ENCODE results near the gene MAP6D1. TPM values are rescaled to one million over a fixed set of nuclear protein-coding genes. Genes with fewer than 3 reads are reported as not detected.

The MAP6D1 gene
- total and polyA plus RNA-seq, 12 donors = 0.94 to 4.5 (median 2.4) TPM; not detected in 1

- Histone ChIP-seq H3K4me3 (no peak overlapping the region), H3K4me1 (peaks cover 0 to 19% (median 7%) of the 10 kb centered on the region in 9 donors), H3K27me3 (no peaks in the 10 kb centered on the region), H3K36me3 (peaks cover 0 to 74% (median 8%) of the 10 kb centered on the region in 9 donors), H3K27ac (peak overlapping the region in 1 of 10 donors; percentile 7), H3K9me3 (no peaks in the 10 kb centered on the region)
- TF ChIP-seq CTCF (IDR thresholded peaks at IDR 0.05) = peak; percentile 67 to 92 (median 84)
- peak; percentile 42 to 77 for DNase-seq
- peak; percentile 77 to 94 (median 92) for ATAC-seq
- intact Hi-C loops (cut with DNase I) = loop anchor here in 9 of 10 donors (1.0 to 10.0 kb wide), 10 partner anchors 62 to 582 kb away; no protein-coding TSS in a partner anchor
- 64 to 68% methylated on average over 9 of the region's 9 CpGs for WGBS, 2 donors
These were observed 58.4 kb downstream of the MAP6D1 start for GRCh38 chr3:183766745-183767606.

- peaks cover 0 to 79% (median 16%) of the 10 kb centered on the region in 9 donors for H3K36me3 ChIP-seq
- no peak overlapping the region for H3K4me3 ChIP-seq
- ATAC-seq (no peak), DNase-seq (no peak)
- intact Hi-C loops (cut with DNase I) = loop anchor here in 8 of 10 donors (2.0 to 10.0 kb wide), 8 partner anchors 61 to 581 kb away; no protein-coding TSS in a partner anchor
- no peak for TF ChIP-seq CTCF (IDR thresholded peaks at IDR 0.05)
- H3K27ac ChIP-seq = peak overlapping the region in 2 of 10 donors; percentile 7 to 28
- no peaks in the 10 kb centered on the region for H3K9me3 ChIP-seq
- peaks cover 0 to 19% (median 7%) of the 10 kb centered on the region in 9 donors for H3K4me1 ChIP-seq
- no peaks in the 10 kb centered on the region for H3K27me3 ChIP-seq
These were observed 59.3 kb downstream of the MAP6D1 start for GRCh38 chr3:183766107-183766506.

Other genes starting within 250 kb of the MAP6D1 start
- 100 to 1,000 TPM; 159 to 305 (median 259) TPM for gene KLHL24, start 190.0 kb downstream of the MAP6D1 start, total RNA-seq
- 10 to 100 TPM in 1 of 2 donors, 1 to 10 TPM in 1; 7.6 to 39.7 TPM for gene KLHL24, start 190.0 kb downstream of the MAP6D1 start, polyA plus RNA-seq
- gene YEATS2, start 127.8 kb downstream of the MAP6D1 start, total RNA-seq = 10 to 100 TPM in 6 of 10 donors, 1 to 10 TPM in 4; 8.0 to 22.2 (median 10.5) TPM
- 1 to 10 TPM; 4.6 to 4.8 TPM for gene YEATS2, start 127.8 kb downstream of the MAP6D1 start, polyA plus RNA-seq
- 10 to 100 TPM; 52.7 to 70.6 (median 60.7) TPM for gene PARL, start 59.3 kb upstream of the MAP6D1 start, total RNA-seq
- 100 to 1,000 TPM in 1 of 2 donors, 10 to 100 TPM in 1; 45.8 to 113 TPM for gene PARL, start 59.3 kb upstream of the MAP6D1 start, polyA plus RNA-seq
- gene ABCC5, start 192.3 kb upstream of the MAP6D1 start, total RNA-seq = 10 to 100 TPM; 26.0 to 89.6 (median 40.9) TPM
- 10 to 100 TPM; 12.1 to 70.0 TPM for gene ABCC5, start 192.3 kb upstream of the MAP6D1 start, polyA plus RNA-seq
- not detected for gene HTR3D, start 206.2 kb upstream of the MAP6D1 start, total RNA-seq
- not detected for gene HTR3D, start 206.2 kb upstream of the MAP6D1 start, polyA plus RNA-seq
- not detected for gene HTR3C, start 227.5 kb upstream of the MAP6D1 start, total RNA-seq
- gene HTR3C, start 227.5 kb upstream of the MAP6D1 start, polyA plus RNA-seq = not detected